ENCODE data around the gene XPC.
"Not testable (repeated sequence)": the region's sequence is repeated elsewhere in the genome, so short reads cannot be mapped to it uniquely, and the experiment has no call there.

XPC gene

DNA sequence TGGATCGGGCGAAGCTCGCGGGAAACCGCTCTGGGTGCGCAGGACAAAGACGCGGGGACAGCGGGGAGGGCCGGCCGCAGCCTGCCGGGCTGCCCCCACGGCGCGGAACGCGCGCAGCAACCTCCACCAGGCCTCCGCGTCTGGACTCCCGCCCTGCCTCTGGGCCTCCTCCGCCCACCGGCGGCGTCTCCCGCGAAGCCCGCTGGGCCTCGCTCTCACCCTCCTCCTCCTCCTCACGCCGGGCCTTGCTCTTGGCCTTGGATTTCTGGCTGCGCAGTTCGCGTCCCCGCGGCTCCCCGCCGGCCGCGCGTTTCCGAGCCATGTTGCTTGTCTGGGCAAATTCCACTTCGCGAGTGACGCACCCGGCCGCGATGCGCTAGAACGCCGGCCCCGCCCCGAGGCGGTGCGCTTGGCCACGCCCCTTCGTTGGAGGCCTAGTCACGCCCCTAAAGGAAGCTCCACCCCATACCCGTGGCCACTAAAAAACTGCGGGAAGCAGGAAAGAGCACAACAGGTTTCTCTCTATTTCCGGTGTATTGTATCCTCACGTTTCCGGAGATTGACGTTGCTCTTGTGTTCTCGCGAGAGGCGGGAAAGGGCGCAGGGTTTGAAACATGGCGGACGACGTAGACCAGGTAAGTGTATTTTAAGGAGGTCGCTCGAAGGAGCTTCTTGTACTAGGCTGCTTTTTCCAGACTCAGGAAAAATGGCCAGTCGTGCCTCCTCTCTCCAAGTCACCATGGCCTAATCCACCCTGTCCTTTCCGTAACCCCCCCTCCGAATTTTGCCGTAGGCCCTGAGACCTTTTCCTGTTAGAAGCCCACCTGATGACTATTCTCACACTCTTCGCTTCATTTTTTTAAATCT is at the start of gene XPC, which contains the start of gene LSM3:
TSS of gene XPC (minus strand) at position 355 of the 867 bp plus-strand sequence. CDS start at position 322, 33 bp downstream.
TSS of gene LSM3 (plus strand) at position 571 of the 867 bp plus-strand sequence. CDS start at position 615, 44 bp downstream.
- H3K4me3 ChIP-seq (ENCODE audit: low read depth, low read length) = peak within 1 kb of the TSS; percentile 63
- TF ChIP-seq, protein P1, sequence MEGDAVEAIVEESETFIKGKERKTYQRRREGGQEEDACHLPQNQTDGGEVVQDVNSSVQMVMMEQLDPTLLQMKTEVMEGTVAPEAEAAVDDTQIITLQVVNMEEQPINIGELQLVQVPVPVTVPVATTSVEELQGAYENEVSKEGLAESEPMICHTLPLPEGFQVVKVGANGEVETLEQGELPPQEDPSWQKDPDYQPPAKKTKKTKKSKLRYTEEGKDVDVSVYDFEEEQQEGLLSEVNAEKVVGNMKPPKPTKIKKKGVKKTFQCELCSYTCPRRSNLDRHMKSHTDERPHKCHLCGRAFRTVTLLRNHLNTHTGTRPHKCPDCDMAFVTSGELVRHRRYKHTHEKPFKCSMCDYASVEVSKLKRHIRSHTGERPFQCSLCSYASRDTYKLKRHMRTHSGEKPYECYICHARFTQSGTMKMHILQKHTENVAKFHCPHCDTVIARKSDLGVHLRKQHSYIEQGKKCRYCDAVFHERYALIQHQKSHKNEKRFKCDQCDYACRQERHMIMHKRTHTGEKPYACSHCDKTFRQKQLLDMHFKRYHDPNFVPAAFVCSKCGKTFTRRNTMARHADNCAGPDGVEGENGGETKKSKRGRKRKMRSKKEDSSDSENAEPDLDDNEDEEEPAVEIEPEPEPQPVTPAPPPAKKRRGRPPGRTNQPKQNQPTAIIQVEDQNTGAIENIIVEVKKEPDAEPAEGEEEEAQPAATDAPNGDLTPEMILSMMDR (IDR thresholded peaks at IDR 0.05; ENCODE audit: low read depth, low read length, missing control alignments) = no peak
- peak; percentile 97 for DNase-seq (ENCODE audit: low read depth)

DNA sequence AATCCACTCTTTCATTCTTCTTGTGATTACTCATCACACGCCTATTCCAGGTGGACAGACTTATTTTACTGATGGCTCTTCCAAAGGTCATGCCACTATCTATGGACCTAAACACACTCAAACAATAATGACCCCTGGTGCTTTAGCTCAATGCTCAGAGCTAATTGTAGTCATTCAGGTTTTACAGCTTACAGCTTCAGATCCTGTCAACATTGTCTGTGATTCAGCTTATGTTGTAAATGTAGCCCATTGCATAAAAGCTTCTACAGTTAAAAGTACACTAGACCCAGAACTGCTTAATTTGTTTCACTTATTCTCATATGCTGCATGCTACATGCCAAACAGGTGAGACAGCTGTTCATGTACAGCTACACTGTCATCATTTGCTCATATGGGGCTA is 49.5 kb upstream of the XPC start:
- H3K4me3 ChIP-seq (ENCODE audit: low read depth, low read length) = no peak overlapping the region
- TF ChIP-seq, protein P1 (IDR thresholded peaks at IDR 0.05; ENCODE audit: low read depth, low read length, missing control alignments) = no peak
- no peak for DNase-seq (ENCODE audit: low read depth)

GRCh38 chr3:14226351-14226750 is 48.0 kb upstream of the XPC start:
- DNase-seq (ENCODE audit: low read depth); H3K4me3 ChIP-seq (ENCODE audit: low read depth, low read length): not testable (repeated sequence)

GRCh38 chr3:14225421-14225820 is 47.0 kb upstream of the XPC start:
- DNase-seq (ENCODE audit: low read depth) = peak; percentile 26
- TF ChIP-seq, protein P1 (IDR thresholded peaks at IDR 0.05; ENCODE audit: low read depth, low read length, missing control alignments) = no peak
- no peak overlapping the region for H3K4me3 ChIP-seq (ENCODE audit: low read depth, low read length)

- no peak for DNase-seq (ENCODE audit: low read depth)
- H3K4me3 ChIP-seq (ENCODE audit: low read depth, low read length) = no peak overlapping the region
- TF ChIP-seq, protein P1 (IDR thresholded peaks at IDR 0.05; ENCODE audit: low read depth, low read length, missing control alignments) = no peak
These were observed 46.5 kb upstream of the XPC start for GRCh38 chr3:14224895-14225294.

GRCh38 chr3:14223595-14223994 is 45.2 kb upstream of the XPC start:
- DNase-seq (ENCODE audit: low read depth) = no peak
- no peak overlapping the region for H3K4me3 ChIP-seq (ENCODE audit: low read depth, low read length)
- TF ChIP-seq, protein P1 (IDR thresholded peaks at IDR 0.05; ENCODE audit: low read depth, low read length, missing control alignments) = no peak

GRCh38 chr3:14222900-14223594 is 44.6 kb upstream of the XPC start:
- peak; percentile 21 for DNase-seq (ENCODE audit: low read depth)
- no peak overlapping the region for H3K4me3 ChIP-seq (ENCODE audit: low read depth, low read length)
- TF ChIP-seq, protein P1 (IDR thresholded peaks at IDR 0.05; ENCODE audit: low read depth, low read length, missing control alignments) = no peak
